Measurements from ENCODE around the gene SST.

GRCh38 chr3:187661267-187661666 lies 8.9 kb downstream of the SST start:
- TF ChIP-seq CTCF (IDR thresholded peaks at IDR 0.05; ENCODE audit: poor library complexity, severe bottlenecking) (no peak), SMC3 (conservative IDR thresholded peaks at IDR 0.05; ENCODE audit: poor library complexity) (no peak), POLR2AphosphoS5 (IDR thresholded peaks at IDR 0.05) (no peak)

Data from neural cell (in vitro differentiated cells).